ENCODE results near the gene LGALS14.
"Not testable (repeated sequence)": the region's sequence is repeated elsewhere in the genome, so short reads cannot be mapped to it uniquely, and the experiment has no call there.

Gene LGALS14

DNA sequence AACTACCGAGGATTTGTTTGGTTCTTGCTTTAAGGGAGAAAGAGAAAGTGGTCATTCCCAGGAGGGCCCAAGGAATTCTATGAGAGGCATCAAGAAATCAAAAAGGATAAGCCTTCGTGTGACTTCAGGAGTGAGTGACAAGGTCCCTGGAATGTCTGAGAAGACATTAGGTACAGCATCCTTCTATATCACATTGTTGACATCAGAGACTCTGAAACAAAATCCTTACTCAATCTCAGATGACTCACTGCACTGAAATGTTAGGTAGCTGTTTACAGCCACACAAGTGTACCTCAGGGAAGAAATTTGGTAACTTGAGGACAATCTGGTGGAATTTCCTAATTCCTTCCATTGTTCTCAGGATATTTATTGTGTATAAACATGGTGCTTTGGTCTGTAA is 7.9 kb upstream of the LGALS14 start:
- DNase-seq, result no peak

DNA sequence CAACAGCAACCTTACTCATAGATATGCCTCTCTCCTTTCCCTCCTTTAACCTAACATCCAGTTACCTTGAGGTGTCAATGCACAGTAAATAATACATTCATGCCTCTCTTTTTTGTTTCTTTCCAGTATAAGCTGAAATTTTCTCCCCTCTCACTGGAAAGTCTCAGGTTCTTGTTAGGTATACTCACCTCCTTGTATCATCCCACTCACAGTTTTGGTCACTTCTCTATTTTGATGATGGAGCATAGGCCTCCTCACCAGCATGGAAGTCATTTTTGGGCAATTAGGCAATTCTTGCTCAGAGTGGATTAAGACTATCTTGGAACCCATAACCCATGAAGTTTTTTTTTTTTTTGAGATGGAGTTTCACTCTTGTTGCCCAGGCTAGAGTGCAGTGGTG is 5.7 kb upstream of the LGALS14 start:
- no peak for DNase-seq

DNA sequence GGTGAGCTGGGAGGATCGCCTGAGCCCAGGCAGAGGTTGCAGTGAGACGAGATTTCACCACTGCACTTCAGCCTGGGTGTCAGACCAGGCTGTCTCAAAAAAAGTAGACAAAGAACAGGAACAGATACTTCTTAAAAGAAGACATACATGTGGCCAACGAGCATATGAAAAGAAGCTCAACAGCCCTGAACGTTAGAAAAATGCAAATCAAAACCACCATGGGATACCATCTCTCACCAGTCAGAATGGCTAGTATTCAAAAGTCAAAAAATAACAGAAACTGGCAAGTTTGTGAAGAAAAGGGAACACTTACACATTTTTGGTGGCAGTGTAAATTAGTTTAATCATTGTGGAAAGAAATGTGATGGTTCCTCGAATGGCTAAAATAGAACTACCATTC is 3.0 kb upstream of the LGALS14 start:
- no peak for DNase-seq

DNA sequence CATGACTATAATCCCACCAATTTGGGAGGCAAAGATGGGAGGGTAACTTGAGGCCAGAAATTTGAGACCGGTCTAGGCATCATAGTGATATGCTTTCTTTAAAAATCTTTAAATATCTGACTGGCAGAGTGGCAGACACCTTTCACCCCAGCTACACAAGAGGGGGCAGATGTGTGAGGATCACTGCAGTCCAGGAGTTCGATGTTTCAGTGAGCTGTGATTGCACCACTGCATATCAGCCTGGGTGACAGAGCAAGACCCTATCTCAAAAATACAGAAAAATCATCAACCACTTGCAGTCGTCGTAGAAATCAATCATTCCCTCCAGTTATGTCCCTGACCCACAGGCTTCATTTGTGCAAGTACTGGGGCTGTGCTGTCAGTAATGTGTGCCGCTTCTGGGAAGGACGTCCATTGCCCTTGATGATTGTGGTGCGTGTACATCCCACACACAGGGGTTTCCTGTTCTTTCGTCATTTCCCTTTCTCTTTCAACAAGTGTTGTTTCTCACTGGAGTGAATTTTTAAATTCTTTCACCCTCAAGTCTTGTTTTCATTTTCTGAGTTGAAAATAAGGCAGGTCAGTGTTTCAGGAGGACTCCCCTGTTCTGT is 1.4 kb downstream of the LGALS14 start:
- peak; percentile 48 for DNase-seq

DNA sequence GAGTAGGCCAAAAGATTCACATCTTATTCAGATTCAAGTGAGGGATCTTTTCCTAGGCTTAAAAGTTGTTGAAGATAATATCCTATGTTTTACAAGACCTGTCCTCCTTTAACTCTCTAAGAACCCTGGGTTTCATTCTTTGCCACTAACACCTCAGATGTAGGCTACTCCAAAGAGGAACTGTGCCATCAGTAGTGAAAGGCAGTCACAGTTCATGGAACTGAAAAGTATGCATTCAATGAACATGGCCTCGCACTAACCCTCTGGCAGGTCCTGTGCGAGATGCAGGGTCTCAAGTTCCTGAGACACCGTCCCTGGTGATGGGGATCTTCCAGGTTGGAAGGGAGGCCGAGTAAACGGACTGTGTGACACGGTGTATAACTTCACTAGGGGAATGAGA is 4.3 kb downstream of the LGALS14 start:
- no peak for DNase-seq

DNA sequence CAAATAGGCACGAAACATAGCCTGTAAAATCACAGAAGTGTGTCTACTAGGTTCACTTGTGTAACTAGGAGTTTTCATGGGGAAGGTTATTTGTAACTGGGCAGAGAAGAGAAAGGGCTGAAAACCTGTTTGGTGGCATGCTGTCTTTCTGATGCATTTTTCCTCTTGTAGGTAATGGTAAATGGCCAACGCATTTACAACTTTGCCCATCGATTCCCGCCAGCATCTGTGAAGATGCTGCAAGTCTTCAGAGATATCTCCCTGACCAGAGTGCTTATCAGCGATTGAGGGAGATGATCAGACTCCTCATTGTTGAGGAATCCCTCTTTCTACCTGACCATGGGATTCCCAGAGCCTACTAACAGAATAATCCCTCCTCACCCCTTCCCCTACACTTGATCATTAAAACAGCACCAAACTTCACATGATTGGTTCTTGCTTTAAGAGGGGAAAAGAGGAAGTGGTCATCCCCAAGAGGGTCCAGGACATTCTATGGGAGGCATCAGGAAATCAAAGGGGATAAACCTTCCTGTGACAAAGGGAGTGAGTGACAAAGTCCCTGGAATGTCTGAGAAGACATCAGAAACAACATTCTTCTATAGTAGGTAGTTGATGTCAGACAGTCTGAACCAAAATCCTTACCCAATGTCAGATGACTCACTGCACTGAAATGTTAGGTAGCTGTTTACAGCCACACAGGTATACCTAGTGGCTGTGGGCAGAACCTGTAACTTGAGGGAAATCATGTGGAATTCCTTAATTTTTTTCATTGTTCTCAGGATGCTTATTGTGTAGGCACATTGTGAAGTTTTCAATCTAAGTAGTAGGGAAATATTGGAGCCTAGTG is 5.0 kb downstream of the LGALS14 start:
- DNase-seq, result no peak

DNA sequence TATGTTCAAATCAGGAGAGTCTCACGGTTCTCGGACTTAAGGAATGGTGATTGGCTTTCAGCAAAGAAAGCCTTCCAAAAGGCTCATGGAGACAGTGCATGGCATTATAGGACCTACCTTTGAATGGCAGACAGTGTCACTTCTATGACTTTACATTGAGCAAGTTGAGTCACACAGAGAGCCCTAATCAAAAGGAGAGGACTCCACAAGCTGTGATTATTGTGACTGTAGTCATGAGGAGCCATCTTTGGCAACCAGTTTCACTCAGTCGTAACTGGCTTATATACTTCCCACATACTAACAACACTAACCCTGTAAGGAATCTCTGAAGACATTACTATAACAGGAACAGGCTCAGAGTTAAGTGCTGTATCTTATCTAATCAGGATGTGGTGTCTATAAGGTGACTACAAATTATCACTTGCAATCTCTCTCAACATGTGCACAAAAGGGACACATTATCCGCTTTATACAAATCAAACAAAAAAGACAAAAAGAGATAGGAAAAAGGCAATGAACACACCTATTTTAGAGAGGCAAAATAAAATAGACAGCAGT is 6.1 kb downstream of the LGALS14 start:
- DNase-seq, result peak; percentile 10

DNA sequence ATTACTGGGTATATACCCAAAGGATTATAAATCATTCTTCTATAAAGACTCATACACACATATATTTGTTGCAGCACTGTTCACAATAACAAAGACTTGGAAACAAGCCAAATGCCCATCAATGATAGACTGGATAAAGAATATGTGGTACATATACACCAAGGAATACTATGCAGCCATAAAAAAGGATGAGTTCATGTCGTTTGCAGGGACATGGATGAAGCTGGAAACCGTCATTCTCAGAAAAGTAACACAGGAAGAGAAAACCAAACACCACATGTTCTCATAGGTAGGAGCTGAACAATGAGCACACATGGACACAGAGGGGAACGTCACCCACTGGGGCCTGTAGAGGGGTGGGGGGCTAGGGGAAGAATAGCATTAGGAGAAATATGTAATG is 15.9 kb downstream of the LGALS14 start:
- not testable (repeated sequence) for DNase-seq

DNA sequence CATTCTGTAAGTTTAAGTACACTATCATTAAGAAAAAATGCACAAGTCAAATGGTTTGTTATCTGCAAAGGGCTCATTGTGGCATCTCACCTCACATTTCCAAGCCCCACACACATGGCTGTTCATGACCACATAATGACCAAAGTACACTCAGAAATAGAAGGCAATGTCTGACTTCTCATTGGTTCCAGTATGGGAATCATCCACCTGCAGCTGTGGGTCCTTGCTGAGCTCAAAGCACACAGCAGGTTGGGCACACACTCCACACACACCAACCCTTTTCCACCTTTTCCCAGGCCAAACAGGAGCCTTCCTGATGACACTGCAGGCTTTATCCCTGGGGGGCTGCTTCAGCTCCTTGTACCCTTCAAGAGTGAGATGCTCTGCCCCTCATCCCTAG is 21.7 kb downstream of the LGALS14 start:
- no peak for DNase-seq

DNA sequence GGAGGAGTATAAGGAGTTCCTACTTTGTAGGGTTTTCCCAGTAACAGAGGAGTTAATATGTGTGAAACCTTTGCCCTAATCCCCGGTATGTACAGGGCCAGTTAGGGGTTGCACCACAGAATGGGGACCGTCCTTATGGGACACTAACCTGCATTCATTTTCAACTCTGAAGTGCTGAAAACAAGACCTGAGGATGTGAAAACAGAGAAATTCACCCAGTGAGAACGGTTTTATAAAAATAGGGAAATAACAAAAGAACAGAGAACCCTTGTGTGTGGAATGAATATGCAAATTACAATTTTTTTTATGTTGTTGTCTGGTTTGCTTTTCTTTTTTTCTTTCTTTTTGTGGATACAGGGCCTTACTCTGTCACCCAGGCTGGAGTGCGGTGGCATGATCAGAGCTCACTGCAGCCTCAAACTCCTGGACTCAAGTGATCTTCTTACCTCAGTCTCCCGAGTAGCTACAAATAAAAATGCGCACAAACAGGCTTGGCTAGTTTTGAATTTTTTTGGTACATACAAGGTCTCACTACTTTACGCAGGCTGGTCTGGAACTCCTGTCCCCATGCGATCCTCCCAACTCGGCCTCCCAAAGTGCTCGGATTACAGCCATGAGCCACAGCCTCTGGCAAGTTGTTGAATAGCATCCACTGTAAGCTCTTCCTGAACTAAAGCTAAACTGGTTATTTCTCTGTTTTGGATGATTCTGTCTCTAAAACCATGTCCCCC is 23.0 kb downstream of the LGALS14 start:
- DNase-seq, result no peak

DNA sequence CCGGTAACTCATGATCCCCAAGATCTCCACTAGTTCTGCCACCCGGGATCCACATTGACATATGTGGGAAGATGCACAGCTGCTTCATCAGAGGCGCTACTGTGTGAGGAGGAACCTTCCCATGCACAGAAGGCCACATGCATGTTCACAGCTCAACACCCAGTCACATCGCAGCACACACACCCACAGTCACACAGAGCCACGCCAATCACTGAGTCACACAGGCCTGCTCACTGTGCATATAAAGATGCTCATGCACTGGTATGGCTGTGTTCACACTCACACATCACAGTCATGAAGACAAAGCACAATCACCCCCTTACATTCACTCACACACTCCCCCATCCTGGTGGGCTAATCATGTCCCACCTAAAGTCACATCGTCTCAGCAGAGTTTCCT is 23.8 kb downstream of the LGALS14 start:
- DNase-seq, result no peak

DNA sequence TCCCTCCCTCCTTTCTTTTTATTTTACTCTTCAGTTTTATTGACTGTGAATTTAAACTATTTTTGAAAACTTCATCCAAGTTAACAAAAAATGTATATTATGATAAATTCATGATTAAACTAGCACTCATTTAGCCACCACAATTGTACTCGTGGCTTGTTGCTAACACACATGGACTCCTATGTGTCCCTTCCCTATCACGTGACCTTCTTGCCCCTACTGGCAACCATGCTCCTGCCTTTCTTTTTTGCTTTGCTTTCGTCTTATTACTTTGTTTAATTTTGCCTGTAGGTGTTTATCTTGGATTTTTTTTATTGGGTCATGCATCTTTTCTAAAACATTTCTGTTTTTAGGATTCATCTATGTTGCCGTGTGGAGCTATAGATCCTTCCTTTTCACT is 25.3 kb downstream of the LGALS14 start:
- DNase-seq, result no peak

DNA sequence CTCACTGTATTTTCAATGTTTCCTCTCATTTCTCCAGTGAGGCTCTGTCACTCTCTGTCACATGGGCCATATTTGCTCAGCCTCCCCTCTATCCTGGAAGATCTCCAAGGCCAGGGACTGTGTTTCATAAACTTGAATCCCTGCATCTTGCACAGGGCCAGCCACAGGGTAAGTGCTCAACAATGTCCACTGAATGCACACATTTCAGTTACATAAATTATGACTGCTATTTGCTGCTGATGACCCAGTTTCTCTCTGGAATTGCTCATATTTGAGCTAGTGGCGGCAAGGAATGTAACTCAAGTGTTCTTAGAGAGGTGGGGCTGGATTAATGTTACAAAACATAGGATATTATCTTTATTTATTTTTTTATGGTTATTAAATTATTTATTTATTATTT is 27.4 kb downstream of the LGALS14 start:
- no peak for DNase-seq

DNA sequence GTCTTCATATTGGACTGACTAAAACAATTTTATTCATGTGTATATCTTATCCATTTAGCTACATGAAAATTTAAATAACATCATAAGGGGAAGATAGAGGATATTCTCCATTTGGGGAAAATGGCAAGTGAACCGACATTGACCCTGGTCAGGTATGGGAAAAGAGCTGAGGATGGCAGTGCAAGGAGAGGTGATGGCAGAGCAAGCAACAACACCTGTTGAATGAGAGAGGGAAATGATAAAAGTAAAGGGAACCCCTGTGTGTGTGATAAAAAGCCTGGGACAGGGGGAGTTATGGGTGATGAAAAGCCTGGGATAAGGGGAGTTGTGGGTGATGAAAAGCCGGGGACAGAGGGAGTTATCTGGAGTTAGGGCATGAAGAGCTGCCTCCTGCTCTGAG is 29.6 kb downstream of the LGALS14 start:
- no peak for DNase-seq

DNA sequence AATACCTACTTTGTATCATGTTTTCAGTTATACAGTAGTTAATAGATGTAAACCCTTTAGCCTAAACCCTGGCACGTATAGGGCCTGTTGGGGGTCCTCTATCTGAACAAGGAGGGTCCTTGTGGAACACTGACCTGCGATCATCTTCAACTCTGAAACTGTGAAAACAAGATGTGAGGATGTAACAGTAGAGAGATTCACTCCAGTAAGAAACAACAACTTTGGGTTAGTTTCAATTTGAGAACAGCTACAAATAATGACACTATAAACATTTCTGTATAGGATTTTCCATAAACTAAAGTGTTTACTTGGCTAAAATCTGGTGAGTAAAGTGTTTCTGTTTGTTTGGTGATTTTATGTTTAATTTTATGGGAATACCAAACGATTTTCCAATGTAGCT is 31.4 kb downstream of the LGALS14 start:
- no peak for DNase-seq

DNA sequence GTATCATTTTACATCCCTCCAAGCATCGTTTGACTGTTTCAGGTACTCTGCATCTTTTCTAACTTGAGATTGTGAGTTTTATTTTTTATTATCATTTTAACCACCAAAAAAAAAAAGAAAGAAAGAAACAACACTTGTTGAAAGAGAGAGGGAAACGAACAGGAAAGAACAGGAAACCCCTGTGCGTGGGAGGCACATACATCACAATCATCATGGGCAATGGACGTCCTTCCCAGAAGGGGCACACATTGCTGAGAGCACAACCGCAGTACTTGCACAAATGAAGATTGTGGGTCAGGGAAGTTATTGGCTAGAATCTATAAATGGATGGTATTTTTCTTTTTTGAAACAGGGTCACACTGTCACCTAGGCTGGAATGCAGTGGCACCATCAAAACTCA is 31.8 kb downstream of the LGALS14 start:
- no peak for DNase-seq

DNA sequence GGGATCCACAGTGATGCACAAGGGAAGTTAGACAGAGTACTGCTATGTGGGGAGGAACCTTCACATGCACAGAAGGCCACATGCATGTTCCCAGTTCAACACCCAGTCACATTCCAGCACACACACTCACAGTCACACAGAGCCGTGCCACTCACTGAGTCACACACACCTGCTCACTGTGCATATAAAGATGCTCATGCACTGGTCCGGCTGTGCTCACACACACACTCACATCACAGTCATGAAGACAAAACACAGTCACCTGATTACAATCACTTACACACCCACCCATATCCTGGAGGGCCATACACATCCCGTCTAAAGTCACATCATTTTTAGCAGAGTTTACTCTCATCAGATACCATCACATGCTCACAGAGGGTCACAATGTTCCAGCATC is 33.1 kb downstream of the LGALS14 start:
- no peak for DNase-seq

DNA sequence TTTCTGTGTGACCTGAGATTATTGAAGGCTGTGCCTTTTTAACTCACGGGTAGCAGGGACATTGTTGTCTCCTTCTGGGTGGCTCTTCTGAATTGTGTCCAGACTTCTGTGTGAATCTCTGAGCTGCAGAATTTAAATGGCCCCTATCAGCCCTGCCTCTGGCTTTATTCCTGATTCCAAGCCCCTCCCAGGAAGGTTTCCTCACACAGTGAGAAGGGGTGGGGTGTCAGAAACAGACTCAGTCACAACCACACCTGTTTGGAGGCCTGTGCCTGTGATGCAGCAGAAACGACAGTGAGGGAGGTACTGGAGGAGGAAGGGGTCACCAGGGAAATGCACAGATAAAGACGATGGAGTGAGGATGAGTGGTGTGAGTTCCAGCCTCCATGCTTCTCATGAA is 33.6 kb downstream of the LGALS14 start, which contains the start of gene CLC:
Gene CLC, minus strand, starts transcription at position 139 of the 400 bp plus-strand sequence. Its CDS starts 77 bp downstream, at position 62.
- no peak for DNase-seq

DNA sequence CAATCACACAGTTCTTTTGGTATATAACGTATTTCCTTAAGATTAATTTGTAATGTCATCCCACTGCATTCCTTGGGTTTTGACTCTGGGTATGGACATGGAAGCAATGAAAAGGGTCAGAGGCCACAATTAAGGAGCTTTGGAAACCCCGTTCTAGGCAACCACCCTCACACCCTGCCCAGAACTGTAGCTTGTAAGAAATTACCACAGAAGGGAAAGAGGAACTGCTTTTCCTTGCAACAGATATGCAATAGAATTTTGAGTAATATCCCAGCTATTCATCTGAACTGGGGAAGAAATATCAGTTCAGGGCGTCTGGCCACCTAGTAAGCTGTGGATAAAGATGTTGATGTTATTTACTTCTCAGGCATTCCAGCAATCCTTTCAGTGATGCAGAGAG is 34.5 kb downstream of the LGALS14 start:
- DNase-seq, result no peak

DNA sequence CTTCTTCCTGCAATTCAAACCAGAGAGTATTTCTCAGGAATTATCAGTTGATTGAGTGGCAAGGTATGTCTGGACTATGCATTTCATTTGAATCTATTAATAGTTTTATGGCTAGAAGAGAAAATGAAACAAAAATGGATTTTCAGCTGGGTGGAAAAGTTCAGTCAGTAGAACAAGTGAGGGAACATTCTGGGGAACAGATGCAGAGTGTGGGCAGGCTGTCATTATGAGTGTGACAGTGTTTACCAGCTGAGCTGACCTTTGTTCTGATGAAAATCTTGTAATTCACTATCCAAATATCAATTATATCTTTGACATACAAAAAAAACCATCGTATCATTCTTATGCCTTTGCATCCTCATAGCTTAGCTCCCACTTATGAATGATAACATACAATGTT is 36.1 kb downstream of the LGALS14 start:
- no peak for DNase-seq

DNA sequence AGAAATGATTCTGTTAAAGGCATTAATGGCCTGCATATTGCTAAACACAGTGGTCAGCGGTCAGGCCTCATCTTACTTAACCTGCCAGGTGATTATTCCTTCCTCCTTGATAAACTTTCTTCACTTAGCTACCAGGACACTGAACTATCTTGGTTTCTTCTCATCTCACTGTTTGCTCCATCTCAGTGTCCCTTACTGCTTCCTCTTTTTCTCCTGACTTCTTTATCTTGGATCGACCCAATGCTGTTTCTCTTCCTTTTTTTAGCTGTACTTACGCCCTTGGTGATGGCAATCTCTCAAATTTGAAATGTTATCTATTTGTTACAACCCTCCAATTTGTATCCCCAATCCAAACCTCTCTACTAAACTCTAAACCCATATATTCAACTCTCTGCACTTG is 41.4 kb downstream of the LGALS14 start:
- DNase-seq, result no peak

DNA sequence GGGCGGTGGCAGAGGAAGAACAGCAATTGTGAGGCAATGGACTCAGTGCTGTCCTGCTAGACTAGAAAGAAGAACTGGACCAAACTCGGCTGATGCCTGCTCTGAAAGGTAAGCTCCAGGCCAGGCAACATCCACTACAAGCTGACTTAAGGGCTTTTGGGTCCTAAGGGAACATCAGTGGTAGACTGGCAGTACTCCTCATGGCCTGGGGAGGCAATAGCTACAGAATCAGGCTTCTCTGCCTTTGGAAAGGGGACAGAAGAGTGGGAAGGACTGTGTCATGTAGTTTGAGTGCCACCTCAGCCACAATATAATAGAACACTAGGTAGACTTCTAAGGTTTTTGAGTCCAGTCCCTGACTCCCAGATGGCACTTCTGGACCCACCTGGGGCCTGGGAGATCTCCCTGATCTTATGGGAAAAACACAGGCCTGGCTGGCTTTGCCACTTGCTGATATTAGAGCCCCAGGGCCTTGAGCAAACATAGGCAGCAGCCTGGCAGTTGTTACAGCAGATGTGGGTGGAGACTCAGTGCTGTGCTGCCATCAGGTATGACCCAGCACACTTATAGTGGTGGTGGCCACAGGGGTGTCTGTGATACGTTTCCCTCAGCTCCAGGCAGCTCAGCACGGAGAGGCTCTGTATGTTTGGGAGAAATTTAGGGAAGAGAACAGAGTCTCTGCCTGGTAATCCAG is 42.7 kb downstream of the LGALS14 start:
- no peak for DNase-seq

DNA sequence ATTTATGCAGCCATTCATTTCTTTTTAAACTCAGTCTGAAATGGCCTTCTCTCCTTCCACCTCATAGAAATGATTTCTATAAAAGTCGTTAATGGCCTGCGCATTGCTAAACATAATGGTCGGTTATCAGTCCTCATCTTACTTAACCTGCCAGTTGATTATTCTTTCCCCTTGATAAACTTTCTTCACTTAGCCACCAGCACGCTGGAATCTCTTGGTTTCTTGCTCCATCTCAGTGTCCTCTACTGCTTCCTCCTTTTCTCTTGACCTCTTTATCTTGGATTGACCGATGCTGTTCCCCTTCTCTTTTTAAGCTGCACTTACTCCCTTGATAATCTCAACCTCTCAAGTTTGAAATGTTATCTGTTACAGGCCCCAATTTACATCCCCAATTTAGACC is 45.7 kb downstream of the LGALS14 start:
- no peak for DNase-seq

Data from CD4-positive, alpha-beta T cell treated with Interleukin-17A for 1 hour (primary cell).